ENCODE results near the gene PRKCI.
"Not testable (repeated sequence)": the region's sequence is repeated elsewhere in the genome, so short reads cannot be mapped to it uniquely, and the experiment has no call there.

PRKCI gene

GRCh38 chr3:170338690-170339340 lies 116.6 kb downstream of the PRKCI start:
- no peak overlapping the region for H3K4me3 ChIP-seq (ENCODE audit: low read depth, low read length)
- TF ChIP-seq, protein P1, sequence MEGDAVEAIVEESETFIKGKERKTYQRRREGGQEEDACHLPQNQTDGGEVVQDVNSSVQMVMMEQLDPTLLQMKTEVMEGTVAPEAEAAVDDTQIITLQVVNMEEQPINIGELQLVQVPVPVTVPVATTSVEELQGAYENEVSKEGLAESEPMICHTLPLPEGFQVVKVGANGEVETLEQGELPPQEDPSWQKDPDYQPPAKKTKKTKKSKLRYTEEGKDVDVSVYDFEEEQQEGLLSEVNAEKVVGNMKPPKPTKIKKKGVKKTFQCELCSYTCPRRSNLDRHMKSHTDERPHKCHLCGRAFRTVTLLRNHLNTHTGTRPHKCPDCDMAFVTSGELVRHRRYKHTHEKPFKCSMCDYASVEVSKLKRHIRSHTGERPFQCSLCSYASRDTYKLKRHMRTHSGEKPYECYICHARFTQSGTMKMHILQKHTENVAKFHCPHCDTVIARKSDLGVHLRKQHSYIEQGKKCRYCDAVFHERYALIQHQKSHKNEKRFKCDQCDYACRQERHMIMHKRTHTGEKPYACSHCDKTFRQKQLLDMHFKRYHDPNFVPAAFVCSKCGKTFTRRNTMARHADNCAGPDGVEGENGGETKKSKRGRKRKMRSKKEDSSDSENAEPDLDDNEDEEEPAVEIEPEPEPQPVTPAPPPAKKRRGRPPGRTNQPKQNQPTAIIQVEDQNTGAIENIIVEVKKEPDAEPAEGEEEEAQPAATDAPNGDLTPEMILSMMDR (IDR thresholded peaks at IDR 0.05; ENCODE audit: low read depth, low read length, missing control alignments): no peak
- DNase-seq (ENCODE audit: low read depth): no peak

DNA sequence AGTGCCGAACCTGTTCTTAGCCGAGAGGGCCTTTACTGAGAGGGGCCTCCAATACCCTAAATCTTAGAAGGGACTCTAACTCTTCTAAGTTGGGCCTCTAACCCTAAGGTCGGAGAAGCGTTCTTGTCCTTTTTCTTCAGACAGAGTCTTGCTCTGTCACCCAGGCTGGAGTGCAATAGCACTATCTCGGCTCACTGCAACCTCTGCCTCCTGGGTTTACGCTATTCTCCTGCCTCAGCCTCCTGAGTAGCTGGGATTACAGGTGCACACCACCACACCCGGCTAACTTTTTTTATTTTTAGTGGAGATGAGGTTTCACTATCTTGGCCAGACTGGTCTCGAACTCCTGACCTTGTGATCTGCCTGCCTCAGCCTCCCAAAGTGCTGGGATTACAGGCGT lies 120.0 kb downstream of the PRKCI start:
- H3K4me3 ChIP-seq (ENCODE audit: low read depth, low read length); DNase-seq (ENCODE audit: low read depth): not testable (repeated sequence)

DNA sequence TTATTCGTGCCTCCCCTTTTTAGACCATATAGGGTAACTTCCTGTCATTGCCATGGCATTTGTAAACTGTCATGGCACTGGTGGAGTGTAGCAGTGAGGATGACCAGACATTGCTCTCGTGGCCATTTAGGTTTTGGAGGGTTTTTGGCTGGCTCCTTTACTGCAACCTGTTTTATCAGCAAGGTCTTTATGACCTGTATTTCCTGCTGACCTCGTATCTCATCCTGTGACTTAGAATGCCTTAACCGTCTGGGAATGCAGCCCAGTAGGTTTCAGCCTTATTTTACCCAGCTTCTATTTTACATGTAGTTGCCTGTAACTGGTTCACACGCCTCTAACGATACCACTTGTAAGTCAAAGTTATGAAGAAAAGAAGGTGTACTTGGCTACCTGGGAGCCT lies 121.6 kb downstream of the PRKCI start:
- not testable (repeated sequence) for DNase-seq (ENCODE audit: low read depth); H3K4me3 ChIP-seq (ENCODE audit: low read depth, low read length)

DNA sequence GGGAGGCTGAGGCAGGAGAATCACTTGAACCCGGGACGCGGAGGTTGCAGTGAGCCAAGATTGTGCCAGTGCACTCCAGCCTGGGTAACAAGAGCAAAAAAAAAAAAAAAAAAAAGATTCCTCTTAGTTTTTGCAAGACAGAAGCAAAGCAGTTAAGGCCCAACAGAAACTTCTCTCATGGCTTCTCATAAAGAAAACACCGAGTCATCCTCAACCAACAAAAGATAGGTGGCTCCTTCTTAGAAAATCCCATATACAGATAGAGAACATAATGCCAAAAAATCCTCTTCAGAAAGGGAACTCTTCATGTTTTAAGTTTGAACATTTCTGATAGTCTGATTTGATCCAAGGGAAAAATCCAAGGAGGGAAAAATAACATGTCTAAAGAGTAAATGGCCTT lies 122.7 kb downstream of the PRKCI start:
- no peak overlapping the region for H3K4me3 ChIP-seq (ENCODE audit: low read depth, low read length)
- TF ChIP-seq, protein P1 (IDR thresholded peaks at IDR 0.05; ENCODE audit: low read depth, low read length, missing control alignments): no peak
- no peak for DNase-seq (ENCODE audit: low read depth)

DNA sequence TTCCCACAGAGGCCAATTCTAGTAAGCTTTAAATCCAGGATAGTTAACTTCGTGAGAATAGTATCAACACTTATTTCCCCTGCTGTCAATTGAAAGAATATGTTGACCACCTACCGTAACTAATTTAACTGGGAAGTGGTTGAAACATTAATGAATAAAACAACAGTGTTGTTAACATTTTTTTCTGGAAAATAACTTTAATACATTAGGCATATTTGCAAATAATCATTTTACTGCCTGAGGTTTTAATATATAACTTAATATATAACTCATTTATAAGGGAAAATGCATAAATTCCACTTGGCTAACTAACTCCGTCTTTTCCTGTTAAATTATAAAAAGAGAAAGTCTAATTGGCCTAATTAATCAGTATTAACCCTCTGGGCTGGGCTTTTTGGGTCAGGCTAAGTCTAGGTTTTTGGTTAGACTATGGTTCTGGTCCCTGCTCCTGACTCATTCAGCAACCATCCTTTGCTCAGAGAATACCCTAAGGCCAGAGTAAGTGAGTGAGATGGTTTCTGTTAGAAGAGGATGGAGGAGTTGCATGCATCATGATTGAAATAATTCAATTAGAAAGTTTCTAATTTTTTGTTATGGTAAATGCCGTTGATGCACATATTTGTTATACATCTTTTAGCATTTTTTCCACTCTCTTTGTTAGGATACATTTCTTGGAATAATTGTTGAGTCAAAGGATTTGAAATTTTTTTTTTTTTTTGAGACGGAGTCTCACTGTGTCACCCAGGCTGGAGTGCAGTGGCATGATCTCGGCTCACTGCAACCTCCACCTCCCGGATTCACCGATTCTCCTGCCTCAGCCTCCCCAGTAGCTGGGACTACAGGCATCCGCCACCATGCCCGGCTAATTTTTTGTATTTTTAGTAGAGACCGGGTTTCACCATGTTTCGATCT lies 124.5 kb downstream of the PRKCI start:
- H3K4me3 ChIP-seq (ENCODE audit: low read depth, low read length): no peak overlapping the region
- DNase-seq (ENCODE audit: low read depth): no peak
- TF ChIP-seq, protein P1 (IDR thresholded peaks at IDR 0.05; ENCODE audit: low read depth, low read length, missing control alignments): no peak

DNA sequence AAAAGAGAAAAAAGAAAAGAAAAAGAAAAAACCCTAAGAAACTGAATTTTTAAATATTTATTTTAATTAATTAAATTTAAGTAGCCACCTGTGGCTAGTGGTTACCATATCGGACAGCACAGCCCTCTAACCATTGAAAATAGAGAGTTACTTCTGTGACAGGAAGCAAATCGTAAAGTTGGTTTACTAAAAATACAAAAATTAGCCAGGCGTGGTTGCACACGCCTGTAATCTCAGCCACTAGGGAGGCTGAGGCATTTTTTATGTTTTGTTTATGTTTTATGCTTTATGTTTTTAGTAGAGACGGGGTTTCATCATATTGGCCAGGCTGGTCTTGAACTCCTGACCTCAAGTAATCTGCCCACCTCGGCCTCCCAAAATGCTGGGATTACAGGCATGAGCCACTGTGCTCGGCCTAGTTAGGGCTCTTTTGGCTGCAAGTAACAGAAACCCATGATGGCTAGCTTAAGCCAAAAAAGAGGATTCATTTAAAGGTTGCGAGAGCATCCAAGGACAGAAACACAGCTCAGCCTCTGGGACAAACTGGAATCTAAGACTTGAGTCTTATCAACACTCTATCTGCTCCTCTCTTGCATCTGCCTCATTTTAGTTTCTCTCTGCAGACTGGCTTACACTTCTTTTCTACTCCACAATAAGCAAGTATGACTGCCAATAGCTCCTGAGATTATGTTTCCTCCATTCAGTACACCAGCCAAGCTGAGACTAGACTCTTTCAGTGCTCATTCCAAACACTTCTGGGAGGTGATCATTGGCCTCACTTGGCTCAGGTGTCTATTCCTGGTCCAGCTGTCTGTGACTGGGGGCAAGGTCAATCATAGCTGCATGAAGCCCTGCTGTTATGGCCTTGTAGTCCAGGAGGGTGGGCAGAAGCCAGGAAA lies 128.5 kb downstream of the PRKCI start:
- no peak for DNase-seq (ENCODE audit: low read depth)
- no peak overlapping the region; the same call in 1 of the 2 replicates for H3K4me3 ChIP-seq (ENCODE audit: low read depth, low read length)
- TF ChIP-seq, protein P1 (IDR thresholded peaks at IDR 0.05; ENCODE audit: low read depth, low read length, missing control alignments): no peak

DNA sequence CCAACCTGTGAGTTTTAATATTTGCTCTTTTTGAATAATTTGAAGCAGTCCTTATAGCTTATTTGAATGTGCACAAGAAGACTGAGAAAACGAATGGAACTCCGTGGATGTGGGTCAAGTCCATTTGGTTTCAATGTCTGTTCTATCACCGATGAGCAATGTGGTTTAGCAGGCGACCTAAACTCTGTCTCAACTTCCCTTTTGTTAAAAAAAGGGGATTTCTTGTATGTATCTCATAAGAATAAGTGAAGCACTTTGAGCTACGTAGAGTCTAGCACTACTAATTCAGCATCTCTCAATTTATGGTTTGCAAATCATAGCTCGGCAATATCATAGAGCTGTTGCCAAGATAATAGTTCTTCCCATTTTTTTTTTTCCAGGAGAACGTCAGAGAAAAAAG lies 130.7 kb downstream of the PRKCI start:
- peak; percentile 63 for DNase-seq (ENCODE audit: low read depth)
- no peak overlapping the region for H3K4me3 ChIP-seq (ENCODE audit: low read depth, low read length)
- TF ChIP-seq, protein P1 (IDR thresholded peaks at IDR 0.05; ENCODE audit: low read depth, low read length, missing control alignments): no peak

All from GM12864 (cell line).